GM06990 (cell line): ENCODE results near the gene RBM20.

ENCODE experiments used
- DNase-seq: peaks from one replicate; pipeline ENCODE4 v3.0.0-alpha.2; 2011; ENCODE audit not compliant: insufficient read length; ENCODE audit errors: extremely low read depth
- H3K27me3 ChIP-seq: replicated peaks from 2 replicates; pipeline ENCODE4 v1.6.0; 2011; ENCODE audit warnings: low read length; ENCODE audit not compliant: control insufficient read depth, insufficient read depth
- H3K36me3 ChIP-seq: 2 replicates; pipeline ENCODE4 v1.5.1; 2011; ENCODE audit warnings: low read length; ENCODE audit not compliant: control insufficient read depth, insufficient read depth
- H3K4me3 ChIP-seq: replicated peaks from 2 replicates; pipeline ENCODE4 v1.5.1; 2011; ENCODE audit warnings: low read depth, mild to moderate bottlenecking, control low read depth, low read length
- TF ChIP-seq, protein P1 (sequence below): IDR thresholded peaks from 2 replicates; pipeline ENCODE4 v1.5.1; 2011; ENCODE audit warnings: low read length, control low read depth, mild to moderate bottlenecking, inconsistent platforms; ENCODE audit not compliant: insufficient read depth, poor library complexity, severe bottlenecking

RBM20 gene

DNA sequence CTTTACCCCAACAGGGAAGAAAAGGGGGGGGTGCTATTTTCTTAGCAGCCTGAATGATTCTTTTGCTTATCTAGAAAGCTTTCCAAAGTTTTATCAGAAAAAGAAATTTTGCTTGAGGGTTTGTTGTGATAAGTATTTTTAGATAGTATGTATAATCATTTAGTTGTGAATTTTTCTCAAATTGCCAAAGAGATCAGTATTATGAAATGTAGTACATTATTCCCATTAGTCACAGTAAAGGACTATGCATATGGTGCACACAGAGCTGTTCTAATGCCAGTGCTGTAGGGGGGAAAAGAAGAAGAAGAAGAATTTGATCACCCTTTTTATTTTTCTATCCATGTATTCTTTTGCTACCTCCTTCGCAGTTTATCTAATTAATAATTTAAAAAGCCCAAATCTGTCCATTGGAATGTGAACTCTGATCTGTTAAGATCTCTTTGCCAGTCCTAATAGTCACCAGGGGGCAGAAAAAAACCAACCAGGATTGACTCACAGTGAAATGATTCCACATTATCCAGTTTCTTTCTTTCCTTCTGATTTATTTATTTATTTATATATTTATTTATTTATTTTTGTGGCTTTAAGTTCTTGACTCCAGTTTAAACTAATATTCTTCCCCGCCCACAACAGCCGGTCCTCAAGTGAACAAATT, 4.7 kb downstream of the RBM20 start:
- H3K36me3 ChIP-seq, result no peaks in the 10 kb centered on the region
- DNase-seq, result no peak
- H3K4me3 ChIP-seq, result no peak overlapping the region
- TF ChIP-seq, protein P1, sequence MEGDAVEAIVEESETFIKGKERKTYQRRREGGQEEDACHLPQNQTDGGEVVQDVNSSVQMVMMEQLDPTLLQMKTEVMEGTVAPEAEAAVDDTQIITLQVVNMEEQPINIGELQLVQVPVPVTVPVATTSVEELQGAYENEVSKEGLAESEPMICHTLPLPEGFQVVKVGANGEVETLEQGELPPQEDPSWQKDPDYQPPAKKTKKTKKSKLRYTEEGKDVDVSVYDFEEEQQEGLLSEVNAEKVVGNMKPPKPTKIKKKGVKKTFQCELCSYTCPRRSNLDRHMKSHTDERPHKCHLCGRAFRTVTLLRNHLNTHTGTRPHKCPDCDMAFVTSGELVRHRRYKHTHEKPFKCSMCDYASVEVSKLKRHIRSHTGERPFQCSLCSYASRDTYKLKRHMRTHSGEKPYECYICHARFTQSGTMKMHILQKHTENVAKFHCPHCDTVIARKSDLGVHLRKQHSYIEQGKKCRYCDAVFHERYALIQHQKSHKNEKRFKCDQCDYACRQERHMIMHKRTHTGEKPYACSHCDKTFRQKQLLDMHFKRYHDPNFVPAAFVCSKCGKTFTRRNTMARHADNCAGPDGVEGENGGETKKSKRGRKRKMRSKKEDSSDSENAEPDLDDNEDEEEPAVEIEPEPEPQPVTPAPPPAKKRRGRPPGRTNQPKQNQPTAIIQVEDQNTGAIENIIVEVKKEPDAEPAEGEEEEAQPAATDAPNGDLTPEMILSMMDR, result no peak
- no peaks in the 10 kb centered on the region; the same call in 1 of the 2 replicates for H3K27me3 ChIP-seq

DNA sequence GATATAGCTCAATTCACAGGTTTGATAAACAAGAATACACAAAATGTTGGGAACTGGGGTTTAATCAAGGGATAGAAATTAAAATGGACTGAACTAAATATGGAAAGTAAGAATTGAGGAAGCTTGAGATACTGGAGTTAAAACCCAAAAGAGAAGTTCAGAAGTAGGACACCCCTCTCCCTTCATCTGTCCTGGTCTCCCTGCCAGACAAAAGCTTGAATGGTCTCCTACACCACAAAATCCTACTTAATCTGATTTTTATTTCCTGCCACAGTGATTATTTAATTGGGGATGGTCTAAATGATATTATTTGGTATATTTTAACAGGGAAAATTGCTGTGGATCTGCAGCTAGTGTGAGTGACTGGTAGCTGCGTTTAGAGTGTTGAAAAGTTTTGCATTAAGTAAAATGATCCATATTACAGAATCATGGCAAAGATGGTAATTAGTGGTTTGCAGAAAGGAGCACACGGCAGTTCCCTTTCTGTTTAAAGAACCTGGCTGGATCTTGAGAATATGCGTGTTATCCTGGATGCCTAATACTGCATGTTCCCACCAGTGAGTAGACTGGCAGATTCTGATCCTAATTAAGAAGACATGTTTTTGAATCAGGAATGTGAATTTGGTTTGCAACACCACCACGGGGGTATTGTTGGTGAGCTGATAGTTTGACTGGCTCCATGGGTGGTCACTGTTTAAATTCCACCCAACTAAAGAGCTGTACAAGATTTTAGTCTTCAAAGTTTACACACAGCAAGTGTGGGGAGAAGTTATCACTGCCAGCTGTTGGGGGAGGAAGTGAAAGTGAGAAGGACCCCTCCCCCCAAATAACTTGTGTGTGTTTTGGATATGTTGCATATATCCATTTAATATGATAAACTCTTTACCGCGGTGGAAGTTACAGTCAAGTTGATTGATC, 5.5 kb downstream of the RBM20 start:
- H3K36me3 ChIP-seq, result no peaks in the 10 kb centered on the region
- TF ChIP-seq, protein P1, result no peak
- no peak overlapping the region for H3K4me3 ChIP-seq
- no peaks in the 10 kb centered on the region; the same call in 1 of the 2 replicates for H3K27me3 ChIP-seq
- DNase-seq, result no peak

DNA sequence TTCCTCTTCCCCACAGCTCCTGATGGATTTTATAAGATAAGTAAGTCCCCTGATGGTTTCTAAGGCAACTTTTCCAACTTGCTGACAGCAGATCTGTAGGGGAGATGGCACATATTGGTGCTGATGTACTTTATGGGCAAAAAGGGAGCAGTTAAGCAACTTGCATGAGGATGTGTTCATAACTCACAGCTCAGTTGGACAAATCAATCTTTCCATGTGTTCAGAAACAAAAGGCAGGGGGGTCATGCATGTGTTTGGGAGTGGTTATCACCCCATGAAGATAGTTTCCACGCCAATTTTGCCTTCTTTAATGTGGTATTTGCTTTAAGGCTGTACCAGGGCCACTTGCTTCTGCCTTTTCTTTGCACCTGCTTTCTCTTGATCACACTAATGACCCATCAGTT, 6.1 kb downstream of the RBM20 start:
- Histone ChIP-seq H3K36me3 (no peaks in the 10 kb centered on the region), H3K4me3 (no peak overlapping the region), H3K27me3 (no peaks in the 10 kb centered on the region; the same call in 1 of the 2 replicates)
- TF ChIP-seq, protein P1, result no peak
- no peak for DNase-seq

DNA sequence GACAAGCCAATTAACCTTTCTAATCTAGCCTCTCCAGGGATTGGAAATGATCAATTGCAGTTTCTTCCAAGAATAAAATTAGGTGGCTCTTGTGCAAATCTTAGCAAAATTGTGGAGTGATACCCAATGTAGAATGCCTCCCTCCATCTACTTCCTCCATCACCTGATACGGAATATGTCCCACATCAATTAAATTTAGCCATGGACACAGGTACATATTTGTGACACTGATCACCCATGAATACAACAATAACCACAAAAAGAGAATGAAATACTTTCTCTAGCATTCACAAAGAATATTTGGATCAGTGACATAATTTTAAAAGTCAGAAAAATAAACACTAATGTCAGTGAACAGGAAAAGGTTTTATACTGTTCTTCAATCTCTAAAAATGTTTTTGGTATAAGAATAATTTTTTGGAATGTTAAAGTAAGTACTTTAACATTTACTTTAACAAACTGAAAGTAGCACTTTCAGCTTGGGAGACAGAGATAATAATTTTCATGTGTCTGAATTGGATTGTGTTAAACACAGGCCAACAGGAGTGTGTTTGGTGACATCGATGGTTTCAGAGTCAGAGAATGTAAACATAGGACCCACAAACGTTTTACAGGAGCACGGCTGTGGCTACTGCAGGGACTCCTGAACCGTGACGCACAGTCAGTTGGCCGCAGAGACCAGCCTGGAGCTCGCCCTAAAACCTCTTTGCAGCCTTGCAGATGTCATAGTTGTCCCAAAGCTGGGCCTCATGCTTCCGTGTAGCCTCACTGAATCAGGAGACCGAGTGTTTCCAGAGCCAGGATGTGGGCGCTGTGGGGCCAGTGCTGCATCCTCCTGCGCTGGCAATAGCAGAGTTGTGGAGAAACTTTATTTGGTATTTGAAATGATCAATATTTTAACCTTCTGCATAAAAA, 7.2 kb downstream of the RBM20 start:
- DNase-seq, result peak; percentile 36
- H3K4me3 ChIP-seq, result no peak overlapping the region

DNA sequence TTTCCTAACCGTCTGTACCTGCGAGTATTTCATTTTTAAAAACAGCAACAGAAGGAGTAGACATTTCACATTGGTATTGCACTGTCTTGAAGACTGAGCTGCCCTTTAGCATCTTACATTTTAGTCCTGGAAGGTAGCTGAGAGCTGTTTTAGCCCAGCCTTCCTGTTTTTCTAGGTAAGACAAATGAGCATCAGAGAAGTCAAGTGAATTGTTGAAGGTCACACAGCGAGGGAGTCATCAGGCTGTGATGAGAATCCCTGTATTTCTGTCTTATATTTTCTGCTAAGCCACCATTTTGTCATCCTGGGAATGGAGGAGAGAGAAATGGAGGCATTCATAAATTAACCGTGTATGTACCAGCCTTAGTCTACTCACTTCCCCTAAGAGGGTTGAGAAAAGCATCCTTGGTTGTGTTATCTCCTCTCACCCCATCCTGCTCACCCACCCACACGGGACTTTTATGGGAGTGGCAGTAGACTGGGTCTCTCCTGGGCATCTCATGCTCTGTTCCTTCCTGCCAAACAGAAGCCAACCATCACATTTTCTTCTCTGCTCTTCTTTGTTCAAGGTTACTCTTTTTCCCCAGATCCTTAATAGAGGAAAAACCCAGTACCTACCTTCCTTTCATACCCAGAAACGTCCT, 8.5 kb downstream of the RBM20 start:
- TF ChIP-seq, protein P1, result no peak

More for the DNA sequence above, 7.2 kb downstream of the RBM20 start:
- TF ChIP-seq, protein P1, result no peak
- no peaks in the 10 kb centered on the region for H3K36me3 ChIP-seq
- H3K27me3 ChIP-seq, result no peaks in the 10 kb centered on the region

More for the DNA sequence above, 8.5 kb downstream of the RBM20 start:
- no peaks in the 10 kb centered on the region for H3K27me3 ChIP-seq
- H3K36me3 ChIP-seq, result no peaks in the 10 kb centered on the region
- no peak overlapping the region for H3K4me3 ChIP-seq
- no peak for DNase-seq
